SHP77 (cell line): ENCODE data around the gene TTC17.
"Not testable (repeated sequence)": the region's sequence is repeated elsewhere in the genome, so short reads cannot be mapped to it uniquely, and the experiment has no call there.

ENCODE experiments used
- DNase-seq, 2 experiments: peaks; one replicate each; lab custom pipeline; 2025; lab: John Stamatoyannopoulos, UW

The TTC17 gene

GRCh38 chr11:43392713-43393112 lies 34.0 kb downstream of the TTC17 start:
- no peak for DNase-seq

- no peak for DNase-seq
These were observed 35.1 kb downstream of the TTC17 start for GRCh38 chr11:43393765-43394355.

GRCh38 chr11:43396617-43397016 lies 37.9 kb downstream of the TTC17 start:
- no peak for DNase-seq

GRCh38 chr11:43397251-43397650 lies 38.5 kb downstream of the TTC17 start:
- DNase-seq = no peak

- DNase-seq = no peak
These were observed 41.4 kb downstream of the TTC17 start for GRCh38 chr11:43399983-43400630.

GRCh38 chr11:43401252-43401651 lies 42.5 kb downstream of the TTC17 start:
- no peak for DNase-seq

- DNase-seq = not testable (repeated sequence)
These were observed 43.1 kb downstream of the TTC17 start for GRCh38 chr11:43401811-43402210.

- no peak for DNase-seq
These were observed 44.9 kb downstream of the TTC17 start for GRCh38 chr11:43403357-43404231.

- no peak for DNase-seq
These were observed 45.7 kb downstream of the TTC17 start for GRCh38 chr11:43404406-43404805.

- DNase-seq = no peak
These were observed 46.2 kb downstream of the TTC17 start for GRCh38 chr11:43404836-43405479.

- no peak for DNase-seq
These were observed 49.6 kb downstream of the TTC17 start for GRCh38 chr11:43408277-43408676.

GRCh38 chr11:43410394-43410793 lies 51.7 kb downstream of the TTC17 start:
- DNase-seq = no peak

GRCh38 chr11:43418197-43418596 lies 59.5 kb downstream of the TTC17 start:
- DNase-seq = no peak

GRCh38 chr11:43419460-43419859 lies 60.7 kb downstream of the TTC17 start:
- peak; percentile 6 to 13 for DNase-seq

GRCh38 chr11:43427971-43428370 lies 69.3 kb downstream of the TTC17 start:
- DNase-seq = no peak

- DNase-seq = not testable (repeated sequence)
These were observed 72.2 kb downstream of the TTC17 start for GRCh38 chr11:43430916-43431315.

- no peak for DNase-seq
These were observed 76.2 kb downstream of the TTC17 start for GRCh38 chr11:43434893-43435292.

GRCh38 chr11:43440486-43440885 lies 81.8 kb downstream of the TTC17 start:
- DNase-seq = no peak

- no peak for DNase-seq
These were observed 85.1 kb downstream of the TTC17 start for GRCh38 chr11:43443811-43444210.

GRCh38 chr11:43447151-43447550 lies 88.4 kb downstream of the TTC17 start:
- DNase-seq = no peak

GRCh38 chr11:43458486-43458885 lies 99.8 kb downstream of the TTC17 start:
- no peak for DNase-seq

GRCh38 chr11:43459246-43459645 lies 100.5 kb downstream of the TTC17 start:
- no peak for DNase-seq

- DNase-seq = no peak
These were observed 103.6 kb downstream of the TTC17 start for GRCh38 chr11:43462359-43462758.
